ENCODE results near the gene NBAS. TPM values are rescaled to one million over a fixed set of nuclear protein-coding genes. Genes with fewer than 3 reads are reported as not detected.

Gene NBAS
- total and polyA plus RNA-seq, 2 donors (not counting 3 experiments of a cell fraction or from before 2014, with no cell fraction given) = 29.4 to 43.0 TPM

- DNase-seq (ENCODE audit: low read depth, low spot score) = no peak
These were observed 21.1 kb downstream of the NBAS start for GRCh38 chr2:15539999-15540398.

More at GRCh38 chr2:15539999-15540398, 21.1 kb downstream of the NBAS start:
- no peaks in the 10 kb centered on the region for H3K27me3 ChIP-seq (ENCODE audit: control insufficient read depth in 2 of 2, insufficient read depth in 2 of 2, low read length in 2 of 2)
- BruUV-seq (replicated peaks) = no TSS peak
- H4K20me1 ChIP-seq (replicated peaks; ENCODE audit: control insufficient read depth, extremely low read depth, insufficient read depth, low read length) = no peaks in the 10 kb centered on the region
- no peak for TF ChIP-seq CTCF (IDR thresholded peaks at IDR 0.05; ENCODE audit: extremely low read depth in 1 of 2, insufficient read depth in 1 of 2, low read depth in 1 of 2, low read length in 2 of 2)
- no peak for TF ChIP-seq POLR2A (IDR thresholded peaks at IDR 0.05; ENCODE audit: low read depth, low read length)
- no peak for TF ChIP-seq JUN (IDR thresholded peaks at IDR 0.05; ENCODE audit: borderline replicate concordance, insufficient read depth, insufficient read length, low read depth)
- no peak for TF ChIP-seq POLR2AphosphoS5 (IDR thresholded peaks at IDR 0.05; ENCODE audit: insufficient read depth, low read depth, low read length)
- TF ChIP-seq FOS (IDR thresholded peaks at IDR 0.05; ENCODE audit: borderline replicate concordance, insufficient read depth, low read length) = no peak
- TF ChIP-seq MYC (IDR thresholded peaks at IDR 0.05; ENCODE audit: low read depth, low read length) = no peak
- TF ChIP-seq EZH2 (IDR thresholded peaks at IDR 0.05; ENCODE audit: borderline replicate concordance, low read depth, low read length, severe bottlenecking) = no peak
- TF ChIP-seq GATA2 (IDR thresholded peaks at IDR 0.05; ENCODE audit: insufficient read depth, insufficient read length, low read depth, low read length) = no peak
- TF ChIP-seq MAX (IDR thresholded peaks at IDR 0.05; ENCODE audit: insufficient read depth, insufficient read length) = no peak
- dilution Hi-C loops (cut with MboI; ENCODE audit: extremely low pct_ligation_motif_present, low sequenced_read_pairs) (no loop called here), intact Hi-C loops (cut with micrococcal nuclease) (no loop called here)
- FAIRE-seq = no peak
- no peaks in the 10 kb centered on the region for H3K79me2 ChIP-seq (ENCODE audit: control insufficient read depth, insufficient read depth, low read length)
- H3K36me3 ChIP-seq (ENCODE audit: control insufficient read depth in 2 of 2, extremely low read depth in 1 of 2, insufficient read depth in 2 of 2, low read length in 2 of 2) = no peaks in the 10 kb centered on the region
- H3K27ac ChIP-seq (ENCODE audit: insufficient read depth, low read depth, low read length) = no peak overlapping the region
- no peaks in the 10 kb centered on the region for H3K9me3 ChIP-seq (replicated peaks; ENCODE audit: control insufficient read depth, insufficient read depth, low read length)
- H3K9me1 ChIP-seq (replicated peaks; ENCODE audit: control insufficient read depth, extremely low read depth, insufficient read depth, low read length) = no peaks in the 10 kb centered on the region
- no peak overlapping the region for H2AFZ ChIP-seq (ENCODE audit: low read depth, low read length)
- ChIA-PET POLR2A (no interaction called here), CTCF (no interaction called here)
- no peaks in the 10 kb centered on the region for H3K4me1 ChIP-seq (ENCODE audit: control insufficient read depth, extremely low read depth, insufficient read depth, low read length)
- H3K4me3 ChIP-seq (replicated peaks in 1 of 3; ENCODE audit: insufficient read depth in 1 of 3, low read depth in 1 of 3, low read length in 3 of 3) = no peak overlapping the region
- no peak overlapping the region for H3K4me2 ChIP-seq (ENCODE audit: insufficient read depth, low read length)
- no peak overlapping the region for H3K9ac ChIP-seq (replicated peaks; ENCODE audit: extremely low read depth, insufficient read depth, low read length)

Data from endothelial cell of umbilical vein (primary cell).